ENCODE measurements around the gene KCNMB1. TPM values are rescaled to one million over a fixed set of nuclear protein-coding genes. Genes with fewer than 3 reads are reported as not detected.
"Not testable (repeated sequence)": the region's sequence is repeated elsewhere in the genome, so short reads cannot be mapped to it uniquely, and the experiment has no call there.

Gene KCNMB1
- total RNA-seq, 4 donors from 2014 or later: 0.07 to 0.09 TPM; not detected in 2

DNA sequence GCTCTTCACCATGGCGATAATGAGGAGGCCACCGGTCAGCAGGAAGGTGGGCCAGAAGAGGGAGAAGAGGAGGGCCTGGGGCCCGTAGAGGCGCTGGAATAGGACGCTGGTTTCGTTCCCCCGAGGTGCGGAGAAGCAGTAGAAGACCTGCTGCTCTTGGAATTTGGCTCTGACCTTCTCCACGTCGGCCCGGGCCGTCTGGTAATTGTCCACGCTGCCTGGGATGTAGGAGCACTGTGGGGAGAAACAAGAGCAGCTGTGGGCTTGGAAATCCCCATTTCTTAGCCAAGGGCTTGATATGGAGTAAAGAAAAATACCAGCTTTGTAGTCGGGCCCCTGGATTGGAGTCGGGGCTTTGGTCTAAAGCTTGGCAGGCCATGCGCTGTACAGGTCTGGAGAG is 10.4 kb downstream of the KCNMB1 start:
- DNase-seq: no peak
- no peaks in the 10 kb centered on the region for H3K36me3 ChIP-seq
- ATAC-seq: no peak
- H3K27me3 ChIP-seq: no peaks in the 10 kb centered on the region
- no peak overlapping the region for H3K27ac ChIP-seq
- TF ChIP-seq, protein P1, sequence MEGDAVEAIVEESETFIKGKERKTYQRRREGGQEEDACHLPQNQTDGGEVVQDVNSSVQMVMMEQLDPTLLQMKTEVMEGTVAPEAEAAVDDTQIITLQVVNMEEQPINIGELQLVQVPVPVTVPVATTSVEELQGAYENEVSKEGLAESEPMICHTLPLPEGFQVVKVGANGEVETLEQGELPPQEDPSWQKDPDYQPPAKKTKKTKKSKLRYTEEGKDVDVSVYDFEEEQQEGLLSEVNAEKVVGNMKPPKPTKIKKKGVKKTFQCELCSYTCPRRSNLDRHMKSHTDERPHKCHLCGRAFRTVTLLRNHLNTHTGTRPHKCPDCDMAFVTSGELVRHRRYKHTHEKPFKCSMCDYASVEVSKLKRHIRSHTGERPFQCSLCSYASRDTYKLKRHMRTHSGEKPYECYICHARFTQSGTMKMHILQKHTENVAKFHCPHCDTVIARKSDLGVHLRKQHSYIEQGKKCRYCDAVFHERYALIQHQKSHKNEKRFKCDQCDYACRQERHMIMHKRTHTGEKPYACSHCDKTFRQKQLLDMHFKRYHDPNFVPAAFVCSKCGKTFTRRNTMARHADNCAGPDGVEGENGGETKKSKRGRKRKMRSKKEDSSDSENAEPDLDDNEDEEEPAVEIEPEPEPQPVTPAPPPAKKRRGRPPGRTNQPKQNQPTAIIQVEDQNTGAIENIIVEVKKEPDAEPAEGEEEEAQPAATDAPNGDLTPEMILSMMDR (IDR thresholded peaks at IDR 0.05 in 4 of 5, conservative IDR thresholded peaks at IDR 0.05 in 1 of 5): no peak
- TF ChIP-seq POLR2A (IDR thresholded peaks at IDR 0.05): no peak
- no peaks in the 10 kb centered on the region for H3K9me3 ChIP-seq
- H3K4me1 ChIP-seq: no peaks in the 10 kb centered on the region
- intact Hi-C loops (cut with DNase I; ENCODE audit: low total_unique reads): no loop called here
- in situ Hi-C loops (cut with MboI; ENCODE audit: low sequenced_read_pairs in 4 of 4): no loop called here
- H3K4me3 ChIP-seq: no peak overlapping the region

DNA sequence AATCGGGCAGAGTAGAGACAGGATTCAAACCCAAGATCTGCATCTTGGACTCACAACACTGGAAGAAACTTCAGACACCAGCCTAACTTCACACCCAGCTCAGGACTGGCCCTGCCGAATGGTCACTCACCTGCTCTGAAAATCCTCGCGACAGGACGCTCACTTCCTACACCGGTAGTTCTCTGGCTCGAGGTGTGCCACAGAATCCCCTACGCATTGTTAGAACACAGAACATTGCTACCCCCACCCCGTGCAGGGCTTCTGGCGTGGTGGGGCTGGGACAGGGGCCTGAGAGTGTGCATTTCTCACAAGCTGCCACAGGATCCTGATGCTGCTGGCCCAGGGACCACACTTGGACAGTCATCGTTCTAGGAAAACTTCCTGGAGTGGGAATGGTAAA is 12.1 kb downstream of the KCNMB1 start:
- Histone ChIP-seq H3K36me3 (no peaks in the 10 kb centered on the region), H3K4me1 (no peaks in the 10 kb centered on the region), H3K9me3 (no peaks in the 10 kb centered on the region), H3K27ac (no peak overlapping the region), H3K4me3 (no peak overlapping the region), H3K27me3 (no peaks in the 10 kb centered on the region)
- ATAC-seq (no peak), DNase-seq (no peak)
- intact Hi-C loops (cut with DNase I; ENCODE audit: low total_unique reads) (no loop called here), in situ Hi-C loops (cut with MboI; ENCODE audit: low sequenced_read_pairs in 4 of 4) (no loop called here)
- no peak for TF ChIP-seq POLR2A (IDR thresholded peaks at IDR 0.05)
- TF ChIP-seq, protein P1 (IDR thresholded peaks at IDR 0.05 in 4 of 5, conservative IDR thresholded peaks at IDR 0.05 in 1 of 5): no peak

DNA sequence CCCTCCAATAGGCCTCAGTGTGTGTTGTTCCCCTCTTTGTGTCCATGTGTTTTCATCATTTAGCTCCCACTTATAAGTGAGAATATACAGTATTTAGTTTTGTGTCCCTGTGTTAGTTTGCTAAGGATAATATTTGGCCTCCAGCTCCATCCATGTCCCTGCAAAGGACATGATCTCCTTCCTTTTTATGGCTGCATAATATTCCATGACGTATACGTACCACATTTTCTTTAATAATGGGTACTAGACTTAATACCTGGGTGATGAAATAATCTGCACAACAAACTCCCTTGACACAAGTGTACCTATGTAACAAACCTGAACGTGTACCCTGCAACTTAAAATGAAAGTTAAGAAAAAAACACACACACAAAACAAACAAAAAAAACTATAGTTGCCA is 12.6 kb downstream of the KCNMB1 start:
- in situ Hi-C loops (cut with MboI; ENCODE audit: low sequenced_read_pairs in 4 of 4); H3K27me3 ChIP-seq; DNase-seq; intact Hi-C loops (cut with DNase I; ENCODE audit: low total_unique reads); H3K36me3 ChIP-seq; ATAC-seq; H3K4me3 ChIP-seq; H3K27ac ChIP-seq; H3K4me1 ChIP-seq; H3K9me3 ChIP-seq: not testable (repeated sequence)

DNA sequence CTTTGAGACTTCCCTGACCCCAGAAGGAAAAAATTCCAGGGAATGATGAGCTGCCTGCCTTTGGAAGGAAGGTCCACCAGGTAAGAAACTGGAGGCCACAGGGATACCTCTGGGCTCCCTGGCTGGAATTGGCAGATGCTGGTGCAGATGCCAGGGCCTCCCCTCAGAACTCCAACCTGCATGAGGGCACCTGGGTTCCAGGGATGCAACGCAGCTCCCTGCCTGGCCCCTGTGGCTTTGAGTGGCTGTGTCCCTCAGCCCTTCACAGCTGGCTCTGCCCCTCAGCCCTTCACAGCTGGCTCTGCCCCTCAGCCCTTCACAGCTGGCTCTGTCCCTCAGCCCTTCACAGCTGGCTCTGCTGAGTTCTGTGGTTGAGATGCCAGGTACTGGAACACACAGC is 13.9 kb downstream of the KCNMB1 start:
- Histone ChIP-seq H3K9me3 (no peaks in the 10 kb centered on the region), H3K4me1 (no peaks in the 10 kb centered on the region), H3K4me3 (no peak overlapping the region), H3K36me3 (no peaks in the 10 kb centered on the region), H3K27me3 (no peaks in the 10 kb centered on the region), H3K27ac (no peak overlapping the region)
- intact Hi-C loops (cut with DNase I; ENCODE audit: low total_unique reads): no loop called here
- ATAC-seq: no peak
- TF ChIP-seq POLR2A (IDR thresholded peaks at IDR 0.05): no peak
- TF ChIP-seq, protein P1 (IDR thresholded peaks at IDR 0.05 in 4 of 5, conservative IDR thresholded peaks at IDR 0.05 in 1 of 5): no peak
- DNase-seq: no peak
- in situ Hi-C loops (cut with MboI; ENCODE audit: low sequenced_read_pairs in 4 of 4): no loop called here

DNA sequence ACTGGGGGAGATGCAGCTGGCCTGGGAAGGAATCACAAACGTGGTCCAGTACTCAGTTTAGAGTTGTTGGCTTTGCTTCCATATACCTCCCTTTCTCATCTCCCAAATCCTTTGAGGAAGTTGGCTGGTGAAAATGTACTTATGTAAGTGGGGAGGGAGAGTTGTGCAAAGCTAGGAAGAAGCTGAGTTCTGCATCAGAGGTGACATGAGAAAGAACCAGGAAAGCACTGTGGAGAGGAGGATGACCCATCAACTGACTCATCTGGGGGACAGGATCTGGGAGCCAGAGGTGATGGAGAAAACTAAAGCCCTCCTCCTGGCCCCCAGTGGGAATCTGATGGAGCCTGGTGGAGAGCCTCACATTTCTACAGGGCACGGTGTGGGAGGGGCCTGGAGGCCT is 16.2 kb downstream of the KCNMB1 start:
- no peak for ATAC-seq
- intact Hi-C loops (cut with DNase I; ENCODE audit: low total_unique reads): no loop called here
- H3K4me1 ChIP-seq: no peaks in the 10 kb centered on the region

More for the DNA sequence above, 16.2 kb downstream of the KCNMB1 start:
- no peak overlapping the region for H3K4me3 ChIP-seq
- DNase-seq: no peak
- no peaks in the 10 kb centered on the region for H3K36me3 ChIP-seq
- no peaks in the 10 kb centered on the region for H3K9me3 ChIP-seq
- TF ChIP-seq, protein P1 (IDR thresholded peaks at IDR 0.05 in 4 of 5, conservative IDR thresholded peaks at IDR 0.05 in 1 of 5): no peak
- no peak for TF ChIP-seq POLR2A (IDR thresholded peaks at IDR 0.05)
- H3K27ac ChIP-seq: no peak overlapping the region
- no peaks in the 10 kb centered on the region for H3K27me3 ChIP-seq
- in situ Hi-C loops (cut with MboI; ENCODE audit: low sequenced_read_pairs in 4 of 4): no loop called here
